DMS153 treated with DMSO at 0.1 percent for 48 hours (cell line): ENCODE measurements around the gene CRLF1.
"Not testable (repeated sequence)": the region's sequence is repeated elsewhere in the genome, so short reads cannot be mapped to it uniquely, and the experiment has no call there.

Experiments used
- DNase-seq: peaks from one replicate; lab custom pipeline; 2025; ENCODE audit not compliant: unreplicated experiment; lab: John Stamatoyannopoulos, UW

The CRLF1 gene

GRCh38 chr19:18609717-18610051 lies 3.1 kb upstream of the CRLF1 start:
- DNase-seq: no peak

GRCh38 chr19:18608805-18609716 lies 2.5 kb upstream of the CRLF1 start:
- DNase-seq: no peak

GRCh38 chr19:18608102-18608804 lies 1.7 kb upstream of the CRLF1 start:
- no peak for DNase-seq

- DNase-seq: no peak
Measured at GRCh38 chr19:18607226-18608101, 865 bp upstream of the CRLF1 start.

- DNase-seq: no peak
Measured at GRCh38 chr19:18605546-18606280, 886 bp downstream of the CRLF1 start.

- no peak for DNase-seq
Measured at GRCh38 chr19:18605196-18605545, 1.4 kb downstream of the CRLF1 start.

- no peak for DNase-seq
Measured at GRCh38 chr19:18604820-18605159, 1.8 kb downstream of the CRLF1 start.

- no peak for DNase-seq
Measured at GRCh38 chr19:18603958-18604819, 2.4 kb downstream of the CRLF1 start.

GRCh38 chr19:18603255-18603957 lies 3.2 kb downstream of the CRLF1 start:
- no peak for DNase-seq

GRCh38 chr19:18601875-18602274 lies 4.7 kb downstream of the CRLF1 start:
- no peak for DNase-seq

GRCh38 chr19:18600692-18601397 lies 5.8 kb downstream of the CRLF1 start:
- DNase-seq: not testable (repeated sequence)

GRCh38 chr19:18599485-18599884 lies 7.1 kb downstream of the CRLF1 start:
- DNase-seq: no peak

GRCh38 chr19:18597809-18598660 lies 8.6 kb downstream of the CRLF1 start:
- no peak for DNase-seq

- peak; percentile 5 for DNase-seq
Measured at GRCh38 chr19:18596752-18597157, 9.8 kb downstream of the CRLF1 start.

GRCh38 chr19:18595475-18595874 lies 11.1 kb downstream of the CRLF1 start:
- no peak for DNase-seq

GRCh38 chr19:18594824-18595373 lies 11.7 kb downstream of the CRLF1 start:
- no peak for DNase-seq

- peak; percentile 59 for DNase-seq
Measured at GRCh38 chr19:18594096-18594823, 12.3 kb downstream of the CRLF1 start.
